ENCODE measurements around the gene MTA3. TPM values are rescaled to one million over a fixed set of nuclear protein-coding genes. Genes with fewer than 3 reads are reported as not detected.

The MTA3 gene
- total RNA-seq, 2 experiments from 2014 or later, result 22.8 to 23.6 TPM

DNA sequence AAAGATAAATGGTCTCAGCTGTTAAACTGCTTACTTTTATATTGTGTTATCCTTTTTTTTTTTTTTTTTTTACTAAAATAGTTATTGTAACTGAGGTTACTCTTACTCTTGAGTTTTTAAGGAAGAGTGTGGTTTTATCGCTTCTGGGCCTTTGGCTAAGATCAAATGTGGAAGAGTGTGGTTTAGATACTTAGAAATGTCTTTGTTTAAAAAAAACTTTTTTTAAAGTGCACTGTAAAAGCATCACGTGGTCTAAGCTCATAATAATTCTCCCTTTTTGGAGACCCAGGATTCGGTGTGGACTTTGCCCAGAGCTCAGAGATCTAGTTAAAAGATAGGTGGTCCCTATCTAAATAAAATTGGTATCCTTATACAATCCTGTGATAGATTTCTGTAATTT, 207.4 kb downstream of the MTA3 start:
- Mint-ChIP-seq H3K27me3 (no peaks in the 10 kb centered on the region), H3K4me3 (no peak overlapping the region)

DNA sequence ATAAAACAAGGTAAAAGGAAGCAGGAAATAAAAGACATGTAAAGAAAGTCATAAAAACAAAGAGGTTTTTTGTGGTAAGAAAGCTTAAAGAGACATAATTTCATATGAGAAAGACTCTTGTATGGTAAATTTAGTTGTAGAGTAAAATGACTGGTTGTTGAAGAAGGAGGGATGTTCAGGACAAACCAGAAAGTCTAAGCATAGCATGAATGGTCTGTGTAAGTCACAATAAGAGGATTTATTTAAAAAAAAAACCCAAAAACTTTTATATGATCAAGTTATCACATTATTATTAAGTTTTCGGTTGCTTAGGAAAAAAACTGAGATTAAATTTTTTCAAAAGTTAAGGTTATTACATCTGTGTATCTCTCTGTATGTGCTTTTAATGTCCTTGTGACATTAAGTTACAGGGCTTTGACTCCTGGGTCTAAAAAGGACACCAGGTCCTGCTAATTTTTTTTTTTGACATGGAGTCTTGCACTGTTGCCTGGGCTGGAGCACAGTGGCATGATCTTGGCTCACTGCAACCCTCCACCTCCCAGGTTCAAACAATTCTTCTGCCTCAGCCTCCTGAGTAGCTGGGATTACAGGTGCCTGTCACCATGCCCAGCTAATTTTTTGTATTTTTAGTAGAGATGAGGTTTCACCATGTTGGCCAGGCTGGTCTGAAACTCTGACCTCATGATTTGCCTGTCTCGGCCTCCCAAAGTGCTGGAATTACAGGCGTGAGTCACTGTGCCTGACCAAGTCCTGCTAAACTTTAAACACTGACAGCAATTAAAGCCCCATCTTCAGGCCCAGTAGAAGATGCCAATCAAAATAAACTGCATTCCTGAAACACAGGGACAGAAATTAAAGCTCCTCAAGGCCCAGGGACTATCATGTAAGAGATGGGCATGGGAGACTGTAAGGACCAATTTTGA, 209.7 kb downstream of the MTA3 start:
- DNase-seq (no peak), ATAC-seq (no peak)
- Mint-ChIP-seq H3K36me3 (peaks cover 9% of the 10 kb centered on the region), H3K9me3 (ENCODE audit: low read depth) (peaks cover 7% of the 10 kb centered on the region), H3K4me1 (peaks cover 4% of the 10 kb centered on the region), H3K4me3 (no peak overlapping the region), H3K27me3 (no peaks in the 10 kb centered on the region), H3K27ac (no peak overlapping the region)
- CTCF ChIA-PET, result interaction anchor here (0.6 kb wide), 1 partner anchor 341 kb away, joined by 3 read pairs; no protein-coding TSS in a partner anchor

More for the DNA sequence above, 207.4 kb downstream of the MTA3 start:
- H3K27ac Mint-ChIP-seq, result no peak overlapping the region
- H3K36me3 Mint-ChIP-seq, result peaks cover 6% of the 10 kb centered on the region
- no peak for DNase-seq
- CTCF ChIA-PET, result interaction anchor here (0.7 kb wide), 1 partner anchor 34 kb away, joined by 3 read pairs; no protein-coding TSS in a partner anchor
- peaks cover 4% of the 10 kb centered on the region for H3K9me3 Mint-ChIP-seq (ENCODE audit: low read depth)
- no peak for ATAC-seq
- H3K4me1 Mint-ChIP-seq, result peaks cover 4% of the 10 kb centered on the region

DNA sequence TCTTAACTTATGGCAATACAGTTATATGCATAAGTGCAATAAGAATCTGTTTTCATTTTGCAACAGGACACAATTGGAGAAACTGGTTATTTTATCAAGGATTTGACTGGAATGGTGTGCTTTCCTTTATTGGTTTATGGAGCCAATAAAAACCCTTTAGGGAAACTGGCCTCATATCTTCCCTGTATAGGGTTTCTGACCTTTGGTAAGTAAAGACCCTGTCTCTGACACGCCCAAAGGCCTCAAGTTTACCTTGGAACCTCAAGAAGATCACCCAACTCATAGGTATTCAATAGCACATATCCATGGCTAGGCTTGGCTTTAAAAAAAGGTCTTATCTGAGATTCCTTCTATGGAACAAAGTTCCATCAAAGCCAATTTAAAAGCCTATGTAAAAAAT, 212.7 kb downstream of the MTA3 start:
- H3K36me3 Mint-ChIP-seq, result peaks cover 7% of the 10 kb centered on the region
- H3K4me1 Mint-ChIP-seq, result peaks cover 2% of the 10 kb centered on the region
- H3K27ac Mint-ChIP-seq, result no peak overlapping the region
- no peaks in the 10 kb centered on the region for H3K27me3 Mint-ChIP-seq
- ATAC-seq (no peak), DNase-seq (no peak)
- no peak overlapping the region for H3K4me3 Mint-ChIP-seq
- CTCF ChIA-PET, result no interaction called here
- peaks cover 7% of the 10 kb centered on the region for H3K9me3 Mint-ChIP-seq (ENCODE audit: low read depth)

DNA sequence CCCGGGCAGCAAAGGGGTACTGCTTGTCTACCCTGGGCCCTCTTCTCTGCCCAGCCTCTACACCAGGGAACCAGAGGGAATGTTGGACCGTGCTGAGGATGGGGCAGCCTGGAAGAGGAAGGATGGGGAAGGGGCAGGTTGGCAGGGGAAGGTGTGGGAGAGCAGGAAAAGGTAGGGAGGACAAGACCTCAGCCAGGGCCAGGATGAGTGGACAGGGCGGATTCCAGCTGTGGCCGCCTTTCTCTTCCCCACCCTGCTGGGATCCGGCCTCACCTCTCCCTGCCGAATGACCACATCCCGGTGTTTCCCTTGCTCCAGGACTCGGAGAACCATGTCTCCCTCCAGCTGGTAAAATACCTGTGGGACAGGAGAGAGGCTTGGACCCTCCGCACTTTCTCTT, 215.1 kb downstream of the MTA3 start:
- H3K4me1 Mint-ChIP-seq, result peaks cover 8% of the 10 kb centered on the region
- H3K36me3 Mint-ChIP-seq, result peaks cover 3% of the 10 kb centered on the region
- CTCF ChIA-PET, result no interaction called here
- H3K27ac Mint-ChIP-seq, result no peak overlapping the region
- no peak for DNase-seq
- ATAC-seq, result no peak
- peaks cover 2% of the 10 kb centered on the region for H3K9me3 Mint-ChIP-seq (ENCODE audit: low read depth)
- no peaks in the 10 kb centered on the region for H3K27me3 Mint-ChIP-seq
- H3K4me3 Mint-ChIP-seq, result no peak overlapping the region

DNA sequence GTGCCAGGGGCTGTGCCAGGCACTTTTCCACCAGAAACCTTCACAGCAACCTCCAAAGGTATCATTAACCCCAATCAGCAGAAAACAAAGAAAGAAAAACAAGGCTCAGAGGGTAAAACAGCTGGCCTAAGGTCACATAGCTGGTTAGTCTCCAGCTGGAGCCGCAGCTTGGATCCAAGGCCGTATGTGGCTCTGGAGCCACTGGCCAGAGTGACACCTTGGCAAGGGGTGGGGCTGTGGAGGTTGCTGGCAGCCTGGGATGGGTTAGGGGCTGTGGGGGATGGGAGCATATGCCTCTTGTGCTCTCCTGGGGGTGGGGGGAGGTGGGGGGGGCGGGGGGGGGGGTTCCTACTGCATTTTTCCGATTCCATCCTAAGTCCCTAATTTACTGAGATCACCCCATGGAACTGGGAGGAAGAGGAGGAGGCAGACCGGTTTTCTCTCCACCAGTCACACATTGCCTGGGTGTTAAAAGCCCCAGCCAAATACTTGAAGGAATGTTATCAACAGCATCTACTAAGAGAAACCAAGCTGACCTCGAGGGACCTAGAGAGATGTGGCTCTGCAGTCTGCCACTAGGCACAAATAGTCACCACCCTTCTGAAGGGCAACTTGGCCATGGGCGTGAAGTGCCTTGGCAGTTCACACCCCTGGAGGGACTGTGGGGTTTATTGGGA, 215.9 kb downstream of the MTA3 start:
- peaks cover 3% of the 10 kb centered on the region for H3K36me3 Mint-ChIP-seq
- peak; percentile 18 for DNase-seq
- H3K27ac Mint-ChIP-seq, result no peak overlapping the region
- peaks cover 2% of the 10 kb centered on the region for H3K9me3 Mint-ChIP-seq (ENCODE audit: low read depth)
- H3K27me3 Mint-ChIP-seq, result no peaks in the 10 kb centered on the region
- CTCF ChIA-PET, result no interaction called here
- no peak for ATAC-seq
- peaks cover 8% of the 10 kb centered on the region for H3K4me1 Mint-ChIP-seq
- no peak overlapping the region for H3K4me3 Mint-ChIP-seq

DNA sequence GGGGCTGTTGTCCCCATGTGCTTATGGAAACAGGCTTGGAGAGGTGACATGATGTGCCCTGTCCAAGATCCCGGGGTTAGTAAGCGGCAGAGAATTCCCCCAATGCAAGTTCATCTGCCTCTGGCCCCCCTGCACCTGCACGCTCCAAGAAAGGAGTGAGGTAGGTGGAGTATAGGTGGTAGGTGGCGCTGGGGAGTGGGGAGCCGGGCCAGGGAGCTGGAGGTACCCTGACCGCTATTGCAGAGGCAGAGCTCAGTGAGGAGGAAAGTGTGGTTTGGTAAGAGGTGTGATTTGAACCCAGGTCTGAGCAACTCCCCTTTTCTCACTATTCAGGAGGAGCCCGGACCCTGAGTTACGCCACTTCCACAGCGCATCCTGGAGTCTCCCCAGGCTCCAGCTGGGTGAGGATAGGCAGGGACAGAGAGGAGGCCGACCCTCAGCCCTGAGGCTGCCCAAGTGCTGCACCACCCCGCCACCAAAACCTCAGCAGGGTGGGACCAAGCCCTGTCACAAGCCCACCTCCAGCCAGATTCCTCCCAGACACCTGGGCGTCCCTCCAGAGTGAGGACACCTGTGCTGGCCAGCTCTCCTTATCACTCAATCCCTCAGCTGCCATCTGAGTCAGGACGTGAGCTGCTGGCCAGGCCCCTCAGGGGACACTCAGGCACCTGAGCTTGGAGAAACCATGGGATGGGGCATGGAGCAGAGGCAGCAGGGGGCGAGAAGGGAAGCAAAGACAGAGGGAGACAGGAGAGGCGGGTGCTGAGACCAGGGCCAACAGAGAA, 218.3 kb downstream of the MTA3 start:
- CTCF ChIA-PET, result no interaction called here
- Mint-ChIP-seq H3K27me3 (peaks cover 17% of the 10 kb centered on the region), H3K36me3 (peaks cover 3% of the 10 kb centered on the region), H3K4me3 (no peak overlapping the region), H3K4me1 (peaks cover 8% of the 10 kb centered on the region), H3K27ac (no peak overlapping the region), H3K9me3 (ENCODE audit: low read depth) (peaks cover 2% of the 10 kb centered on the region)
- ATAC-seq (no peak), DNase-seq (peak; percentile 25)

DNA sequence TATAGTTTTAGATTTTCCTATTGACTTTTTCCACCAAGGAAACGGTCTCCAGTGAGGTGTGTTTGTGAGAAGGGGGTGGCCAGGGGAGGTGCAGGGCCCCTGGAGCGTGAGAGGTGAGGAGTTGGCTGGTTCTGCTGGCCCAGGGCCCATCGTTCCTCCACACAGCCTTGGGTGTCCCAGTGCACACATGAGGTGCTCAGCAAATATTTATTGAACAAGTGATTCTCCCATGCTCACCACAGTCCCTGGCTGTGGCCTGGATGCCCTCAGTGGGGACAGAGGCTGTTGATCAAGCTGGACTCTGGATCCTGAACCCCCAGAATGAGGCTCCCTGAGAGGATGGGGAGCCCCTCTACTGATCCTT, 219.0 kb downstream of the MTA3 start:
- CTCF ChIA-PET, result no interaction called here
- ATAC-seq (no peak), DNase-seq (peak; percentile 27)
- no peak overlapping the region for H3K27ac Mint-ChIP-seq
- no peaks in the 10 kb centered on the region for H3K9me3 Mint-ChIP-seq (ENCODE audit: low read depth)
- H3K4me3 Mint-ChIP-seq, result no peak overlapping the region
- H3K36me3 Mint-ChIP-seq, result peaks cover 2% of the 10 kb centered on the region
- H3K27me3 Mint-ChIP-seq, result peaks cover 21% of the 10 kb centered on the region
- H3K4me1 Mint-ChIP-seq, result peaks cover 11% of the 10 kb centered on the region

DNA sequence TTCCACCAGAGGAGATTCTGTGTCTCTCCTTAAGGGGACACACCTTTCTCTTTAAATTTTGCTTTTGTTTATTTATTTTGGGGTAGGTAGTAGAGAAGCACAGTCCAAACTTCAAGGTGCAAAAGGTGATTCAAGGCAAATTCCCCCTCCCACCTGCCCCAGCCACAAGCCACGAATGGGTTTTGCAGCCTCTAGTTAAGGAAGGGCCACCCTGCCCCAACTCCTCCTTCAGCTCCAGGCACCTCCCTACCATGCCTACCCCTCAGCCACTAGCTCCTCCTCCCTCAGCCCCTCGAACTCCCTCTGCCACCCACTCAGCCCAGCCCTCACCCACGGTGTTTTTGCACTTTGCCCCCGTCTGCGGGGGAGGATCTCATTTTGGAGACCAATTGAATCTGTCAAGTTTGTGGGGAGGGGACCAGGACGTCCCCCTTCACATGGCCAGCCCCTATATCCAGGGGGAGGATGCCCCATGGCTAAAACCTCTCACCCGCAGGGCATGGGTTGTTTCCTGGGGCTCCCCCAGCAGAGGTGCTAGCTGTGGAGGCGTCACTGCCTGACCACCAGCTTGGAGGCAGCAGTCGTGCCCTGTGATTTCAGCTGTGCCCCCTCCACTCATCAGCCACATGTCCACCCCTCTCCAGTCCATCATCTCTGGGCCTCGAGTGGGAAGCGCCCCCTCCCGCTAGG, 219.5 kb downstream of the MTA3 start:
- H3K27me3 Mint-ChIP-seq, result peaks cover 21% of the 10 kb centered on the region
- H3K9me3 Mint-ChIP-seq (ENCODE audit: low read depth), result no peaks in the 10 kb centered on the region
- DNase-seq, result peak; percentile 37
- H3K4me3 Mint-ChIP-seq, result no peak overlapping the region
- H3K27ac Mint-ChIP-seq, result no peak overlapping the region
- ATAC-seq, result no peak
- peaks cover 11% of the 10 kb centered on the region for H3K4me1 Mint-ChIP-seq
- CTCF ChIA-PET, result no interaction called here
- H3K36me3 Mint-ChIP-seq, result peaks cover 2% of the 10 kb centered on the region

DNA sequence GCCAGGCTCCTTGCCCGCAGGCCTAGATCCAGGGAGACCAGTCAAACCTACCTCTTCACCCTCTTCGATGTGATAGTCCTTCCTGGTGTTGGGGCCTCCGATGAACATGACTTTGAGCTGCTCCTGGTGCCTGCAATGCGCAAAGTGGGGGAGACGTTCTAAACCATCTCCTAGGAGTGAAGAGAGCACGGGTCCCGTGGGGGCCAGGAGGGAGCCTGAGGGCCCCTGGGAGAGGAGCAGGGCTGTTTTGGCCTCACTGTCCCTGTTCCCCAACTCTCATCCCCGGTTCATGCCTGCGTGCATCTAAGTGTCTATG, 220.0 kb downstream of the MTA3 start:
- peaks cover 2% of the 10 kb centered on the region for H3K36me3 Mint-ChIP-seq
- ATAC-seq (no peak), DNase-seq (peak; percentile 28)
- H3K4me3 Mint-ChIP-seq, result no peak overlapping the region
- no peak overlapping the region for H3K27ac Mint-ChIP-seq
- H3K4me1 Mint-ChIP-seq, result peaks cover 11% of the 10 kb centered on the region
- H3K9me3 Mint-ChIP-seq (ENCODE audit: low read depth), result no peaks in the 10 kb centered on the region
- peaks cover 24% of the 10 kb centered on the region for H3K27me3 Mint-ChIP-seq
- CTCF ChIA-PET, result no interaction called here

DNA sequence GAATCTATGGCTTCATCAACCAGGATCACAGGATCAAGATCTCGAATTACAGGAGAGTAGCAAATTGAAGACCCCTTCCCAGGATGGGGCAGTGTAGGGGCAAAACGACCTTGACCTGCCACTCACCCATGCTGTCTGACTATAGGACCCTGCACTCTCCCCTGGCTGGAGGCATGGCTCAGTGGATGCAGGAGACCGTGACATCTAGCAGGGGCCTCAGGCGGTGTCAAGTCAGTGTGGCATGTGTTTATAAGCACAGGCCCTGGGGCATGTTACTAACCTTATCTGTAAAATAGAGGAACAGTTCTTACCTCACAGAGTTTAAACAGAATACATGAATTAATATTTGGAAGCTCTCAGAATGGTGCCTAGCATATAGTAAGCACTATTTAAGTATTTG, 220.4 kb downstream of the MTA3 start:
- Mint-ChIP-seq H3K36me3 (peaks cover 2% of the 10 kb centered on the region), H3K4me3 (no peak overlapping the region), H3K27me3 (peaks cover 28% of the 10 kb centered on the region), H3K9me3 (ENCODE audit: low read depth) (no peaks in the 10 kb centered on the region), H3K4me1 (peaks cover 13% of the 10 kb centered on the region), H3K27ac (no peak overlapping the region)
- CTCF ChIA-PET, result interaction anchor here (1.3 kb wide), 1 partner anchor 12 kb away, joined by 3 read pairs; no protein-coding TSS in a partner anchor
- DNase-seq, result peak; percentile 31
- no peak for ATAC-seq

DNA sequence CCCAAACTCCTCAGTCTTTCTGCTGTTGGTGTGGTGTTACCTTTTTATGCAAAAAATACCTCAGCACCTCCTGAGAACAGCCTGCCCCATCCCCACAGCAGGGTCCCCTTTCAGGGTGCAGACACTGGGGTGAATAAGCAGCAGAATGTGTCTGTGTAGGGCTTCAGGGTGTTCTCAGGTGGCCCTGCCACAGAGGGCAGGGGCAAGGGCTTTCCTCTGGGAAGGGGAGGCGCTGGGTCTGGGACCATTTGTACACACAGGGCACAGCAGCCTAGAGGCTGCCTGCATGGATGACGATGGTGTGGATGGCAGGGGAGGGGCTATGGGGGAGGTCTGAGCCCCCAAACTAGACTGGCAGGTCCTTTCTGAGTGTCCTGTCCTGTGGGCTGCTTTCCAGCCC, 221.3 kb downstream of the MTA3 start:
- peaks cover 36% of the 10 kb centered on the region for H3K27me3 Mint-ChIP-seq
- H3K27ac Mint-ChIP-seq, result no peak overlapping the region
- peaks cover 14% of the 10 kb centered on the region for H3K4me1 Mint-ChIP-seq
- no peak for ATAC-seq
- peaks cover 2% of the 10 kb centered on the region for H3K36me3 Mint-ChIP-seq
- DNase-seq, result no peak
- H3K4me3 Mint-ChIP-seq, result no peak overlapping the region
- H3K9me3 Mint-ChIP-seq (ENCODE audit: low read depth), result no peaks in the 10 kb centered on the region
- CTCF ChIA-PET, result interaction anchor here (1.3 kb wide), 1 partner anchor 11 kb away, joined by 3 read pairs; no protein-coding TSS in a partner anchor

DNA sequence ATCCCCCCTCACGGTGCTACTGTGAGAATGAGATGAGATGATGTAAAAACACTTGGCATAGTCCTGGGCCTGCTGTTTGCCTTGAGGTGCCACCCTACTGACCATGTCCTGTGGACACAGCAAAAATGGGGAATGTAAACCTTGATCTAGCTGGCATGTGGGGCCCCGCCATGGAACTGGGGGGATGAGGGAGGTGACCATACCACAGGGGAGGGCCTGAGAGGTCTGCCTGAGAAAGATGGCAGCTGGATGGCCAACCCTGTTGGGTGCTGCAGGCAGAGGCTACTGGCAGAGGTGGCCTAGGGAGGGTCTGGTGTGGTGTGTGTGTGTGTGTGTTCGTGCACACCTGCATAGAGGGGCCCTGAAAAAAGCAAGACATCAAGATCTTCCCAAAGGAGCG, 223.2 kb downstream of the MTA3 start:
- Mint-ChIP-seq H3K4me1 (peaks cover 28% of the 10 kb centered on the region), H3K9me3 (ENCODE audit: low read depth) (no peaks in the 10 kb centered on the region), H3K27ac (no peak overlapping the region), H3K4me3 (peak overlapping the region; percentile 60), H3K27me3 (peaks cover 38% of the 10 kb centered on the region), H3K36me3 (peaks cover 2% of the 10 kb centered on the region)
- CTCF ChIA-PET, result no interaction called here
- ATAC-seq, result no peak
- DNase-seq, result peak; percentile 19

DNA sequence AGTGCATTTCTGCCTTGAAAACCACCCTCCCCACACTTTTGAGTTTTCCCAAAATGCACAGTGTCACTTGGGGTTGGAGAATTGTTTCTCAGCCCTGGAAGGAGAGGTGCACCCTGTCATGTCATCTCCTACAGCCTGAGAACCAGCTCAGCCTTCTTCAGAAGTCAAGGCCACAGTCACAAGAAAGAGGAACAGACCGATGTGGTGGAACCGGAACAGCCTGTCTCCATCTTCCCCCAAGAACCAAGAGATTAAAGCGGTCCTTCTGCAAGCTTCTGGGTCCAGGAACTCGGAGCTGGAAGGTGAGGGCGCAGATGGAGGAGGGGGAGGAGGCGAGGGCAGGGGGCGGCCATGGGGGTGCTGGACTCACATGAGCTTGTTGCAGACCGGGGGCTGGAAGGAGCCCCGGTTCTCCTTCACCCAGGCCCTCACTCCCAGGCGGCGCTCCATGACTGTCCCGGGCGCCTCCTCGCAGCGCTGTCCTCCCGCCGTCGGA, 223.7 kb downstream of the MTA3 start:
- Mint-ChIP-seq H3K36me3 (peaks cover 2% of the 10 kb centered on the region), H3K4me3 (peak overlapping the region; percentile 60), H3K27ac (no peak overlapping the region), H3K27me3 (peaks cover 38% of the 10 kb centered on the region), H3K4me1 (peaks cover 30% of the 10 kb centered on the region), H3K9me3 (ENCODE audit: low read depth) (no peaks in the 10 kb centered on the region)
- ATAC-seq, result peak; percentile 25
- no peak for DNase-seq
- CTCF ChIA-PET, result no interaction called here
